Neutrophil (primary cell): ENCODE results near the gene TAF11.

Experiments
- H3K27ac ChIP-seq: fragments of 200-600 bp; sonication (generic); 2 replicates; pipeline ENCODE4 v1.5.1; 2016; ENCODE audit warnings: mild to moderate bottlenecking, moderate library complexity
- H3K27me3 ChIP-seq: fragments of 200-600 bp; sonication (generic); 2 replicates; pipeline ENCODE4 v1.6.0; 2016; ENCODE audit warnings: mild to moderate bottlenecking
- H3K36me3 ChIP-seq: fragments of 200-600 bp; sonication (generic); 2 replicates; pipeline ENCODE4 v1.5.1; 2017
- H3K4me1 ChIP-seq, 2 experiments: fragments of 200-600 bp in 1 of 2; sonication (generic) in 1 of 2; 1 replicate in 1 of 2; 2 replicates in 1 of 2; pipeline versions ENCODE4 v1.5.1 to v1.6.1; 2013 to 2016; ENCODE audit warnings: low read depth in 1 of 2, low read length in 1 of 2, mild to moderate bottlenecking in 1 of 2, moderate library complexity in 1 of 2; ENCODE audit not compliant: control insufficient read depth in 1 of 2, insufficient read depth in 1 of 2
- H3K4me3 ChIP-seq, 2 experiments: fragments of 200-600 bp in 1 of 2; sonication (generic) in 1 of 2; 1 replicate in 1 of 2; 2 replicates in 1 of 2; pipeline ENCODE4 v1.5.1; 2013 to 2016; ENCODE audit warnings: low read depth in 1 of 2, low read length in 1 of 2, mild to moderate bottlenecking in 1 of 2, moderate library complexity in 1 of 2
- H3K9me3 ChIP-seq: fragments of 200-600 bp; sonication (generic); 2 replicates; pipeline ENCODE4 v1.5.1; 2016
- CTCF ChIP-seq: fragments of 200-600 bp; sonication (generic); IDR thresholded peaks from 2 replicates; pipeline ENCODE4 v1.5.1; 2016; ENCODE audit warnings: antibody characterized with exemption

TAF11 gene

DNA sequence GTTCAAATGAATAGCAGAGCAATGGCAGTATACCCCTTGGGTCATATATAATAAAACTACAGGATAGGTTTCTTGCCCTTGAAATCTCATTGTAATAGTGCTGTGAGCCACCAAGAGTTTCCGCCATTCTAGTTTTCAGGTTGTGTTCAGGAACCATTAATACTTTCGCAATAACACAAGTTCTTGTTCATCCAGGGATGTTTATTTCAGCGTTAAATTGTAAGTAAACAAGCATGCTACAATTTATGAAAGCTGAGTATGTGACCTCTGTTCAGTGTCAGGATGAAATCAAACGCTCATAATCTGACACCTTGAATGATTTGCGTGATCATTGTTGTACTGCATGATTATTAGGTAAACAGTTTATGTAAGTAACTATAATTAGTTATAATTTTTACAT is 24.0 kb upstream of the TAF11 start:
- Histone ChIP-seq H3K9me3 (no peaks in the 10 kb centered on the region), H3K4me1 (peaks cover 7 to 14% of the 10 kb centered on the region in 2 experiments), H3K36me3 (no peaks in the 10 kb centered on the region), H3K27me3 (no peaks in the 10 kb centered on the region), H3K27ac (peak overlapping the region; percentile 52), H3K4me3 (no peak overlapping the region)
- no peak for TF ChIP-seq CTCF

DNA sequence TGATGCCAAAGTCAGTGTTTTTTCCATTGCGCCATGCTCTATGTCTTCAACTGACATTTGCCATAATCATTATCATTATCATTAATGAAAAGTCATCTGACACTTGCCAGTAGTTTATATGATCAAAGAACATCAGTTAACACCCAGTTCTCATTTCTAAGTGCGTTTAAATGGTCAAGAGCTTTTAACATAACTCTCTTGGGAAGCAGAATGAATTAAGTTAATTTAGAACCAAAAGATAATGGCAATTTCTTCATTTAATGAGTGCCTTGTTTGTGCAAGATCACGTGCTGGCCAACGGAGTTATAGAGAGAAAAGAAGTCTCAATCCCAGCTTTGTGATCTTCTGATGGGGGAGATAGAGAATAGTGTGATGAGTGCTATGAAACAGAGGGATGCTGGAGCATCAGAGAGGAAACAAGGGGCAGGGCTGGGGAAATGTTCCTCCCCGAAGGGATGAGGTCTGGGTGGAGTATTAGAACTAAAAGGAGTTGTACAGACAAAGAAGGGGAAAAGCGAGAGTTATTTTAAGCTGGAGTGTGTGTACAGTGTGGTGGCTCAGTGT is 21.6 kb upstream of the TAF11 start:
- H3K9me3 ChIP-seq: no peaks in the 10 kb centered on the region
- peaks cover 15 to 21% of the 10 kb centered on the region in 2 experiments for H3K4me1 ChIP-seq
- no peaks in the 10 kb centered on the region for H3K36me3 ChIP-seq

GRCh38 chr6:34908194-34908593 is 20.4 kb upstream of the TAF11 start:
- Histone ChIP-seq H3K9me3 (no peaks in the 10 kb centered on the region), H3K36me3 (no peaks in the 10 kb centered on the region), H3K4me3 (no peak overlapping the region), H3K27me3 (no peaks in the 10 kb centered on the region), H3K4me1 (peaks cover 15 to 20% of the 10 kb centered on the region in 2 experiments), H3K27ac (no peak overlapping the region)
- TF ChIP-seq CTCF: no peak

More for the DNA sequence above, 21.6 kb upstream of the TAF11 start:
- no peak for TF ChIP-seq CTCF
- no peak overlapping the region for H3K4me3 ChIP-seq
- no peak overlapping the region for H3K27ac ChIP-seq
- H3K27me3 ChIP-seq: no peaks in the 10 kb centered on the region

GRCh38 chr6:34906826-34907225 is 19.0 kb upstream of the TAF11 start:
- peaks cover 8 to 10% of the 10 kb centered on the region in 2 experiments for H3K4me1 ChIP-seq
- no peaks in the 10 kb centered on the region for H3K36me3 ChIP-seq
- H3K4me3 ChIP-seq: no peak overlapping the region
- H3K27me3 ChIP-seq: no peaks in the 10 kb centered on the region
- no peak overlapping the region for H3K27ac ChIP-seq
- TF ChIP-seq CTCF: no peak
- H3K9me3 ChIP-seq: no peaks in the 10 kb centered on the region

DNA sequence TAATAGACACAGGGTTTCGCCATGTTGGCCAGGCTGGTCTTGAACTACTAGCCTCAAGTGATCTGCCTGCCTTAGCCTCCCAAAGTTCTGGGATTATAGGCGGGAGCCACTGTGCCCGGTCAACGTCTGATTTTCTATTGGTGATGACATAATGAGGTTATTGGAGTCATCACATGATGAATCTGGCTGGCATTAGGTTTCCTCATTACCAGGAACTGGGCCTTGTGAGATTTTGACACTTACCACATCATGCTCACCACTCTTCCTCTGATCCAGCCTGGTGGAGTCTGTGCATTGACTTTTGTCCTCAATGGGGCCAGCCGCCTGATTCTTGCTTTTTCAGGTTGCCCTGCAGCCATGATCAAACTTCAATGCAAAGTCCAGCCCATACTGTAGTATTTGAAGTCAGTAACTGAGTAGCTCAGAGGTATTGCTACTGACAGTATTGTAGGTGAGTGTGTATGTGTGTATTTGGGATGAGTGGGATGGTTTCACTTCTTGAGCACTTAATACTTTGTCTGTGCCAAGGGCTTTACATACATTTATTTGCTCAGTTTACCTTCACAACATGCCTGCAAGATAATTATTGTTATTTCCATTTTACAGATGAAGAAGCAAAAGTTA is 17.3 kb upstream of the TAF11 start:
- Histone ChIP-seq H3K27me3 (no peaks in the 10 kb centered on the region), H3K36me3 (no peaks in the 10 kb centered on the region), H3K4me1 (peaks cover 14 to 15% of the 10 kb centered on the region in 2 experiments), H3K4me3 (no peak overlapping the region), H3K9me3 (no peaks in the 10 kb centered on the region), H3K27ac (no peak overlapping the region)
- no peak for TF ChIP-seq CTCF
